Adrenal gland (tissue), 5 donors: ENCODE results near the gene SCUBE3.

Experiments
- CTCF ChIP-seq, 6 experiments: fragments of 450-650 bp in 4 of 6; fragments of 200-600 bp in 2 of 6; sonication (generic) in 1 of 6; IDR thresholded peaks; 1 replicate in 5 of 6; 2 replicates in 1 of 6; pipeline versions ENCODE4 v1.5.1 to v1.8.0; 2016 to 2021; ENCODE audit warnings: antibody characterized with exemption in 6 of 6, mild to moderate bottlenecking in 2 of 6, moderate library complexity in 1 of 6
- POLR2A ChIP-seq, 2 donors: fragments of 450-650 bp; IDR thresholded peaks; one replicate each; pipeline ENCODE4 v1.6.1; 2017; ENCODE audit warnings: antibody characterized with exemption in 2 of 2, mild to moderate bottlenecking in 2 of 2, moderate library complexity in 1 of 2
- donor health status: DM: no; HTN: no; CAD: no.

DNA sequence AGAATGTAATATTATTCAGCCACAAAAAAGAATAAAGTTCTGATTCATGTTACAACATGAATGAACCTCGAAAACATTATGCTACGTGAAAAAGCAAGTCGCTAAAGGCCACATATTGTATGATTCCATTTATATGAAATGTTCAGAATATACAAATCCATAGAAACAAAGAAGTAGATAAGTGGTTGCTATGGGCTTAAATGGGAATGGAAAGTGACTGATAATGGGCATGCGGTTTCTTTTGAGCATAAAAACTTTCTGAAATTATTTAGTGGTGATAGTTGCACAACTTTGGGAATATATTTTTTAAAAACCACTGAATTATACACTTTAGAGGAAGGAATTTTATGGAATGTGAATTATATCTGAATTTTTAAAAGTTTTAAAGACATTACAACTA lies 39.3 kb upstream of the SCUBE3 start:
- no peak for TF ChIP-seq CTCF (IDR thresholded peaks at IDR 0.05)
- no peak for TF ChIP-seq POLR2A (IDR thresholded peaks at IDR 0.05)
